ENCODE measurements around the gene NR0B2. TPM values are rescaled to one million over a fixed set of nuclear protein-coding genes. Genes with fewer than 3 reads are reported as not detected.

The NR0B2 gene
- total RNA-seq, 6 experiments from 2014 or later, result 25.6 to 69.6 (median 43.0) TPM

DNA sequence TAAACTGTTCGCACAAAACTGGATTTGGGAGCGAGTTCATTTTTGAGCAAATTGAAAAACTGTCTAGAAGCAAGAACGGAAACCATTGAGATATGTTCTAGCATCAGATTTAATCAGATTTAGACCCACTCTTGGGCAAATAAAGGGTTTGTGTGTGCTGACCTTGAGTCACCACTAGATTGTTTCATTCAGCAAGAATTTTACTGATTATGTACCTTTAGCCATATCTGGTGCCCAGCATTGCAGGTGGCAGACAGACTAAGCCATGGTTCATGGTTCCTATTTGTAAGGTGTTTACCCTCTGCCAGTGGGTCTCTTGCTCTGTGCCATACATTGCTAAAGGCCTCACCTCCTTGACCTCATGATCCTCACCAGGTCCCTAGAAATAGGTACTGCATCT lies 9.1 kb upstream of the NR0B2 start:
- Histone ChIP-seq H3K4me3 (peak overlapping the region; percentile 87 to 99 (median 94)), H3K27ac (peak overlapping the region in 2 of 3 donors; percentile 94), H3K27me3 (no peaks in the 10 kb centered on the region), H3K9me3 (no peaks in the 10 kb centered on the region), H3K4me1 (peaks cover 0 to 22% (median 5%) of the 10 kb centered on the region in 4 donors), H3K36me3 (peaks cover 0 to 41% (median 18%) of the 10 kb centered on the region in 4 donors)
- ATAC-seq, result peak in 1 of 4 donors; percentile 28
- DNase-seq, result no peak
- no peak for TF ChIP-seq POLR2A (IDR thresholded peaks at IDR 0.05)
- intact Hi-C loops (cut with DNase I), result no loop called here
- WGBS (ENCODE audit: insufficient coverage, low coverage, low lambda C conversion rate, missing lambda C conversion rate), result 86% methylated on average over 3 of the region's 3 CpGs

DNA sequence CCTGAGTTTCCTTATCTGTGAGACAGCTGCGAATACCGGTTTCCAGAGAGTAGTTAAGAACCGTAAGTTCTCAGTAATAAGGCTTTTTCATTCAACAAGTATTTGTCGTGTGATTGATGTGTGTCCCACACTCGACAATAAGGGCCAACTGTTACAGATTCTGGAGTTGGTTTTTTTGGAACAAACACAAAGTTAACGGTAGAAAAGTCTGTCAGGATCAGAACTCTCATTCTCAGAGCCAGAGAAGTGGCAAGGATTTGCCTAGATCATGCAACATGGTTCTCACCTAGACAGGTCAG lies 8.6 kb upstream of the NR0B2 start:
- WGBS (ENCODE audit: insufficient coverage, low coverage, low lambda C conversion rate, missing lambda C conversion rate), result 11% methylated on average over 6 of the region's 6 CpGs
- H3K36me3 ChIP-seq, result peaks cover 0 to 36% (median 15%) of the 10 kb centered on the region in 4 donors
- no peaks in the 10 kb centered on the region for H3K9me3 ChIP-seq
- H3K27ac ChIP-seq, result peak overlapping the region; percentile 87 to 94 (median 94)
- H3K27me3 ChIP-seq, result no peaks in the 10 kb centered on the region
- peak overlapping the region; percentile 87 to 99 (median 94) for H3K4me3 ChIP-seq
- ATAC-seq, result no peak
- TF ChIP-seq, protein P1, sequence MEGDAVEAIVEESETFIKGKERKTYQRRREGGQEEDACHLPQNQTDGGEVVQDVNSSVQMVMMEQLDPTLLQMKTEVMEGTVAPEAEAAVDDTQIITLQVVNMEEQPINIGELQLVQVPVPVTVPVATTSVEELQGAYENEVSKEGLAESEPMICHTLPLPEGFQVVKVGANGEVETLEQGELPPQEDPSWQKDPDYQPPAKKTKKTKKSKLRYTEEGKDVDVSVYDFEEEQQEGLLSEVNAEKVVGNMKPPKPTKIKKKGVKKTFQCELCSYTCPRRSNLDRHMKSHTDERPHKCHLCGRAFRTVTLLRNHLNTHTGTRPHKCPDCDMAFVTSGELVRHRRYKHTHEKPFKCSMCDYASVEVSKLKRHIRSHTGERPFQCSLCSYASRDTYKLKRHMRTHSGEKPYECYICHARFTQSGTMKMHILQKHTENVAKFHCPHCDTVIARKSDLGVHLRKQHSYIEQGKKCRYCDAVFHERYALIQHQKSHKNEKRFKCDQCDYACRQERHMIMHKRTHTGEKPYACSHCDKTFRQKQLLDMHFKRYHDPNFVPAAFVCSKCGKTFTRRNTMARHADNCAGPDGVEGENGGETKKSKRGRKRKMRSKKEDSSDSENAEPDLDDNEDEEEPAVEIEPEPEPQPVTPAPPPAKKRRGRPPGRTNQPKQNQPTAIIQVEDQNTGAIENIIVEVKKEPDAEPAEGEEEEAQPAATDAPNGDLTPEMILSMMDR (IDR thresholded peaks at IDR 0.05), result no peak
- TF ChIP-seq POLR2A (IDR thresholded peaks at IDR 0.05), result no peak
- intact Hi-C loops (cut with DNase I), result no loop called here
- no peak for DNase-seq
- peaks cover 0 to 22% (median 5%) of the 10 kb centered on the region in 4 donors for H3K4me1 ChIP-seq

DNA sequence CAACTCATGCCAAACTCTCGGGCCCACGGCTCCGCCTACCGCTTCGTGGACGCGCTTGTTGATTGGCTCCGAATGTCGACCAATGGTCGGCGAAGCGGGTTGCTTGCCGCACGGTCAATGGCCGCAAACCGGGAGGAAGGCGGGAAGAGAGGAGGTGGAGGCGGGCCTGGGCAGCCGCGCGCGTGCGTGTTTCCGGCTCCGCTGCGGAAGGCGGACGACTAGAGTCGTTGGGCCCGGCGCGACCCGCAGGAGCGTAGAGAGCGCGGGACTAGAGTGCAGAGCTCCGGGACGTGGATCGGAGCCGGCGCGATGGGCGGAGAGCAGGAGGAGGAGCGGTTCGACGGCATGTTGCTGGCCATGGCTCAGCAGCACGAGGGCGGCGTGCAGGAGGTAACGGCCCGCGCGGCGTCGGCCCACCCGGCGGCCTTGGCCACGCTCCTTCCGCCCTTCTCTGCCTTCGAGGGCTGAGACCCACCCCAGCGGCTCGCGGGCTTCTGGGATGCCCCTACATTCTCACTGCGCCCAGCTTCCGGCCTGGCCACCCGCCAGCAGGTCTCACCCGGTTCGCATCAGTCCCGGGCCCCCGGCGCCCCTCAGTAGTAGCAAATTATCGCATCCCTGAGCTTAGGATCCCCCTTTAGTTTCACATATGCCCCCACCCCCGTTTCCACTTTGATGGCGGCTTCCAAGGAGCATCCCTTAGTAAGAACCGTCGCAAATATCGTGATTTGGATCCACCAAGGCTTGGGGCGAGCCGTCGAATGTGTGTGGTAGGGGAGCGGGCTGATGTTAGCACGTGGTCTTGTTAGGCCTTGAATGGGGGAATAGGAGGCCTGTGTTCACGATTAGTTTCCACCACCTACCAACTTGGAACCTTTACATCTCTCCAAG lies 8.0 kb upstream of the NR0B2 start, which contains the start of gene NUDC:
TSS of gene NUDC (plus strand) at position 204 of the 891 bp plus-strand sequence. CDS start at position 310, 106 bp downstream.
- WGBS (ENCODE audit: insufficient coverage, low coverage, low lambda C conversion rate, missing lambda C conversion rate), result 1% methylated on average over 30 of the region's 83 CpGs
- no peaks in the 10 kb centered on the region for H3K27me3 ChIP-seq
- H3K9me3 ChIP-seq, result no peaks in the 10 kb centered on the region
- TF ChIP-seq, protein P1 (IDR thresholded peaks at IDR 0.05), result no peak
- TF ChIP-seq POLR2A (IDR thresholded peaks at IDR 0.05), result peak; percentile 92
- peaks cover 0 to 33% (median 15%) of the 10 kb centered on the region in 4 donors for H3K36me3 ChIP-seq
- H3K27ac ChIP-seq, result peak within 1 kb of the TSS; percentile 94
- ATAC-seq (peak; percentile 96 to 99 (median 98)), DNase-seq (peak; percentile 98 to 99 (median 99))
- peaks cover 0 to 22% (median 5%) of the 10 kb centered on the region in 4 donors for H3K4me1 ChIP-seq
- peak within 1 kb of the TSS; percentile 87 to 99 (median 94) for H3K4me3 ChIP-seq
- intact Hi-C loops (cut with DNase I), result no loop called here

DNA sequence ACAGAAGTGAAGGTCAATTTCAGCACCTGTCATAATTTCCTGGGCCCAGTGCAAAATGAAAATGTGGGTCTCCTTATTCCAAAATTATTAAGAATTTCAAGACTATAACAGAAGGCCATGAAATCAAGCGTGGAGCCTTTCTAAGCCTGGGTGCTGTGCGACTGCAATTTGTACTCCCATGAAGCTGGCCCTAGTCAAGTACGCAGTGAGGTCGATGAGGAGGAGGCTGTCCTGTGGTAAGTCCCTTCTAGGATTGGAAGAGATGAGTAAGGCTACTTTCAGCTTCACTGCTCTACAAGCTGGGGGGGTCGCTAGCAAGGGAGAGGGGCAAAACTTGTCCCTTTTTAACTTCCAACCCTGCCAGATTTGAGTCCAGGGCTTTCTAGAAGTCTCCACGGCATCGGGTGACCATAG lies 7.4 kb upstream of the NR0B2 start:
- H3K4me1 ChIP-seq, result peaks cover 0 to 27% (median 6%) of the 10 kb centered on the region in 4 donors
- TF ChIP-seq, protein P1 (IDR thresholded peaks at IDR 0.05), result no peak
- no peak for TF ChIP-seq POLR2A (IDR thresholded peaks at IDR 0.05)
- H3K36me3 ChIP-seq, result peaks cover 0 to 26% (median 12%) of the 10 kb centered on the region in 4 donors
- H3K4me3 ChIP-seq, result peak overlapping the region; percentile 87 to 99 (median 94)
- intact Hi-C loops (cut with DNase I), result no loop called here
- H3K9me3 ChIP-seq, result no peaks in the 10 kb centered on the region
- WGBS (ENCODE audit: insufficient coverage, low coverage, low lambda C conversion rate, missing lambda C conversion rate), result 3% methylated on average over 5 of the region's 7 CpGs
- ATAC-seq (peak; percentile 26 to 51 (median 36)), DNase-seq (no peak)
- no peaks in the 10 kb centered on the region for H3K27me3 ChIP-seq
- H3K27ac ChIP-seq, result peak overlapping the region; percentile 94

All from right lobe of liver (tissue), 6 donors.